Loucy (cell line): ENCODE results near the gene CCL5.

ENCODE experiments used
- H2AFZ ChIP-seq: fragments of 200-600 bp; sonication (generic); 2 replicates; pipeline ENCODE4 v1.6.0; 2016; ENCODE audit warnings: antibody characterized with exemption, mild to moderate bottlenecking, low read length, moderate library complexity
- H3F3A ChIP-seq: fragments of 200-600 bp; 2 replicates; pipeline ENCODE4 v1.6.0; 2016; ENCODE audit warnings: antibody characterized with exemption, low read depth, mild to moderate bottlenecking
- H3K27me3 ChIP-seq: fragments of 200-600 bp; sonication (generic); 2 replicates; pipeline ENCODE4 v1.6.1; 2014; ENCODE audit warnings: low read length, mild to moderate bottlenecking; ENCODE audit not compliant: insufficient read depth, poor library complexity, severe bottlenecking
- H3K36me3 ChIP-seq: fragments of 200-600 bp; sonication (generic); 2 replicates; pipeline ENCODE4 v1.6.1; 2016; ENCODE audit warnings: low read length; ENCODE audit not compliant: insufficient read depth
- H3K4me1 ChIP-seq: fragments of 200-600 bp; sonication (generic); 2 replicates; pipeline ENCODE4 v1.5.1; 2014; ENCODE audit warnings: low read length, mild to moderate bottlenecking; ENCODE audit not compliant: insufficient read depth, poor library complexity, severe bottlenecking
- H3K4me2 ChIP-seq: fragments of 200-600 bp; sonication (generic); 2 replicates; pipeline ENCODE4 v1.6.0; 2014; ENCODE audit warnings: antibody characterized with exemption, low read length, low read depth, mild to moderate bottlenecking; ENCODE audit not compliant: poor library complexity, severe bottlenecking
- H3K4me3 ChIP-seq: fragments of 200-600 bp; sonication (generic); 2 replicates; pipeline ENCODE4 v1.5.1; 2014; ENCODE audit warnings: low read length, mild to moderate bottlenecking, mixed read lengths; ENCODE audit not compliant: poor library complexity, severe bottlenecking
- H3K79me2 ChIP-seq: fragments of 200-600 bp; sonication (generic); 2 replicates; pipeline ENCODE4 v1.6.1; 2014; ENCODE audit warnings: low read length; ENCODE audit not compliant: insufficient read depth
- H3K9ac ChIP-seq: fragments of 200-600 bp; sonication (generic); 2 replicates; pipeline ENCODE4 v1.6.0; 2014; ENCODE audit warnings: mild to moderate bottlenecking, low read depth, low read length, moderate library complexity; ENCODE audit not compliant: poor library complexity, severe bottlenecking
- H3K9me2 ChIP-seq: fragments of 200-600 bp; sonication (generic); replicated peaks from 2 replicates; pipeline ENCODE4 v1.6.1; 2016; ENCODE audit warnings: low read depth, low read length, mixed read lengths
- H3K9me3 ChIP-seq: fragments of 200-600 bp; sonication (generic); 2 replicates; pipeline ENCODE4 v1.6.1; 2014; ENCODE audit warnings: mild to moderate bottlenecking, antibody characterized with exemption, low read length, low read depth; ENCODE audit not compliant: insufficient read depth
- H4K20me1 ChIP-seq: fragments of 200-600 bp; sonication (generic); 2 replicates; pipeline ENCODE4 v1.6.0; 2014; ENCODE audit warnings: antibody characterized with exemption, low read length, mild to moderate bottlenecking; ENCODE audit not compliant: insufficient read depth, poor library complexity, severe bottlenecking
- CTCF ChIP-seq: fragments of 200-600 bp; sonication (generic); conservative IDR thresholded peaks from 2 replicates; pipeline ENCODE4 v1.5.1; 2014; ENCODE audit warnings: mild to moderate bottlenecking, antibody characterized with exemption, low read length
- EZH2phosphoT487 ChIP-seq: fragments of 200-600 bp; IDR thresholded peaks from 2 replicates; pipeline ENCODE4 v1.6.1; 2018; ENCODE audit warnings: antibody characterized with exemption, mild to moderate bottlenecking, moderate library complexity, borderline replicate concordance

The CCL5 gene

GRCh38 chr17:35912942-35913341 lies 32.8 kb upstream of the CCL5 start:
- Histone ChIP-seq H3K4me3 (no peak overlapping the region), H3K4me1 (no peaks in the 10 kb centered on the region), H3K27me3 (no peaks in the 10 kb centered on the region), H3K79me2 (no peaks in the 10 kb centered on the region), H3K9me2 (no peaks in the 10 kb centered on the region), H2AFZ (no peak overlapping the region), H3F3A (no peaks in the 10 kb centered on the region), H4K20me1 (no peaks in the 10 kb centered on the region), H3K9me3 (no peaks in the 10 kb centered on the region), H3K9ac (no peak overlapping the region), H3K36me3 (no peaks in the 10 kb centered on the region), H3K4me2 (no peak overlapping the region)
- no peak for TF ChIP-seq CTCF
- no peak for TF ChIP-seq EZH2phosphoT487

- no peak overlapping the region for H3K4me2 ChIP-seq
- H3K79me2 ChIP-seq = no peaks in the 10 kb centered on the region
- H2AFZ ChIP-seq = no peak overlapping the region
- H3K27me3 ChIP-seq = no peaks in the 10 kb centered on the region
- TF ChIP-seq EZH2phosphoT487 (no peak), CTCF (no peak)
- no peaks in the 10 kb centered on the region for H4K20me1 ChIP-seq
- no peaks in the 10 kb centered on the region for H3K36me3 ChIP-seq
- no peaks in the 10 kb centered on the region for H3K9me2 ChIP-seq
- H3K4me3 ChIP-seq = no peak overlapping the region
- no peaks in the 10 kb centered on the region for H3K4me1 ChIP-seq
- H3K9ac ChIP-seq = no peak overlapping the region
- no peaks in the 10 kb centered on the region for H3F3A ChIP-seq
- H3K9me3 ChIP-seq = no peaks in the 10 kb centered on the region
These were observed 32.3 kb upstream of the CCL5 start for GRCh38 chr17:35912339-35912912.

DNA sequence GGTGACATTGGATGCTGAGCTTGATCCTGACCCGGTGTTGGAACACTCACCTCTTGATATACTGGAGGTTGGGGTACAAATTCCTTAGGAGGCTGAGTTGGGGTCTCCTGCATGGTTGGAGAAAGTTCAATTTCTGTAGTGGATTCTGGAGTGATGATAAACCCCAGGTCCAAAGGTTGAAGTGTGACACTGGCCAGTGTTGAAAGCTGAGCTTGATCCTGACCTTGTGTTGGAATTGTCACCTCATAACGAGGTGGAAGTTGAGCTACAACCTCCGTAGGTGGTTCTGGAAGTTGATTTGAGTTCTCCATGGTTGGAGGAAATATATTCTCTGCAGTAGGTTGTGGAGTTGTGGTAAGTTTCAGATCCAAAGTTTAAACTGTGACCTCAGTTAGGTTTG lies 29.2 kb upstream of the CCL5 start:
- Histone ChIP-seq H2AFZ (no peak overlapping the region), H4K20me1 (no peaks in the 10 kb centered on the region), H3K9me2 (no peaks in the 10 kb centered on the region), H3K4me1 (no peaks in the 10 kb centered on the region), H3K9ac (no peak overlapping the region), H3K4me2 (no peak overlapping the region), H3K79me2 (no peaks in the 10 kb centered on the region), H3K36me3 (no peaks in the 10 kb centered on the region), H3K4me3 (no peak overlapping the region), H3F3A (no peaks in the 10 kb centered on the region), H3K27me3 (no peaks in the 10 kb centered on the region), H3K9me3 (no peaks in the 10 kb centered on the region)
- TF ChIP-seq EZH2phosphoT487 (no peak), CTCF (no peak)
